HuH-7 (cell line): ENCODE results near the gene ZNF487.
"Not testable (repeated sequence)": the region's sequence is repeated elsewhere in the genome, so short reads cannot be mapped to it uniquely, and the experiment has no call there.

Experiments used
- DNase-seq: peaks from one replicate; pipeline ENCODE4 v3.0.0; 2011; ENCODE audit warnings: low spot score

ZNF487 gene

DNA sequence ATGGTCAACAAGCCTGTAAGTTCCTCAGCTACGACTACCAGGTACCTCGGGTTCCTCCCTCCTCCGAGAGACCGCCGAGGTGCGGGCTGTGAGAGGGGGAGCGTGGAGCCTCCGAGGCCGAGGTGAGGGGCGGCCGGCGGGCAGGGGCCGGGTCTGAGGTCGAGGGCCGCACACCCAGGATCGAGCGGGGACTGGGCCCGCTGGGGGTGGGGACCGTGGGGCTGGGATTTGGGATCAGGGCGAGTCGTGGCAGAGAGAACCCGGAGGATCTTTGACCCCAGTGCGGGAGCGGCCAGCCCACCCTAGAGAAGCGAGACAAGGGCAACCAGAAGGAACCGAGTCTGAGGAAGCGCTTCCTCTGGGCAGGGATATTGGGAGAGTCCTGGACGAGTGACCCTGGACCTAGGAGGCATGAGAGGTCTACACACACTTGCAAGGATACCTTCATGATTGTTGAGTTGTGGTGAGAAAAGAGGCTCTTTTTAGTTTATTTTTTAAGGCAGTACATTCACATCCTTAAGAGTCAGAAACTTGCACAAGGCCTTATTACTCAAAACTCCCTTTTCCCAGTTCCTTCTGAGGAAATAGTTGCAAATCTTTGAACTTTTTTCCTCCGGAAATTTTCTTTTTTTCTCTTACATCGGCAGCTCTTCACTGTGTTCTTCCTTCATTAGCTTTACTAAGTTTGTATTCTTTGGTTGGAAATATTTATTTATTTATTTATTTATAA is 395 bp downstream of the ZNF487 start:
- DNase-seq = peak; percentile 35

DNA sequence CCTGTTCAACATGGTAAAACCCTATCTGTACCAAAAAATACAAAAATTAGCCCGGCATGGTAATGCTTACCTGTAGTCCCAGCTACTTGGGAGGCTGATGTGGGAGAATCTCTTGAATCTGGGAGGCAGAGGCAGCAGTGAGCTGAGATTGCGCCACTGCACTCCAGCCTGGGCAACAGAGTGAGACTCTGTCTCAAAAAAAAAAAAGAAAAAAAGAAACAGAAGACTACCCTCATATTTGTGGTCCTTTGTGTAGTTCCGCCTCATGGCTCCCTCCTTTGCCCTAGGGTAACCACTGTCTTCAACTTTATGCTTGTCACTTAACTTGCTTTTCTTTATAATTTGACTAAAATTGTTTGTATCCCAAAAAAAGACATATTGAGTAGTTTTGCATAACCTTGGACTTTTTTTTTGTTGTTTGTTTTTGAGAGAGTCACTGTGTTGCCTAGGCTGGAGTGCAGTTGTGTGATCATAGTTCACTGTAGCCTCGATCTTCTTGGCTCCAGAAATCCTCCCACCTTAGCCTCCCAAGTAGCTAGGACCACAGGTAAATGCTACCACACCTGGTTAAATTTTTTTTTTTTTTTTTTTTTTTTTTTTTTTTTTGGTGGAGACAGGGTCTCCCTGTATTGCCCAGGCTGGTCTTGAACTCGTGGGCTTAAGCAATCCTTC is 3.7 kb downstream of the ZNF487 start:
- no peak for DNase-seq

DNA sequence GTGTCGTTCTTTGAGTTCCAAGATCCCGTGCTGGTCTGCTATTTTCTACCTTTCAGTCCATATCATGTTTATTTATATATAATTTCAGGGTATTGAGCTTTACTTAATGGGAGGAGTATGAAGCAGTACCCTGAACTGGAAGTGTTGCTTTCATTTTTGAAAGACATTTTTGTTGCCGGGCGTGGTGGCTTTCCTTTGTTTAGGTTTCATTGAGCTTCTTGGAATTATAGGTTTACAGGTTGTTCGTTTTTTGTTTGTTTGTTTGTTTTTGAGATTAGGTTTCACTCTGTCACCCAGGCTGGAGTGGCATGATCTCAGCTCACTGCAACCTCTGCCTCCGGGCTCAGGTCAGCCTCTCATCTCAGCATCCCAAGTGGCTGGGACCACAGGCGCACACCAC is 7.4 kb downstream of the ZNF487 start:
- no peak for DNase-seq

DNA sequence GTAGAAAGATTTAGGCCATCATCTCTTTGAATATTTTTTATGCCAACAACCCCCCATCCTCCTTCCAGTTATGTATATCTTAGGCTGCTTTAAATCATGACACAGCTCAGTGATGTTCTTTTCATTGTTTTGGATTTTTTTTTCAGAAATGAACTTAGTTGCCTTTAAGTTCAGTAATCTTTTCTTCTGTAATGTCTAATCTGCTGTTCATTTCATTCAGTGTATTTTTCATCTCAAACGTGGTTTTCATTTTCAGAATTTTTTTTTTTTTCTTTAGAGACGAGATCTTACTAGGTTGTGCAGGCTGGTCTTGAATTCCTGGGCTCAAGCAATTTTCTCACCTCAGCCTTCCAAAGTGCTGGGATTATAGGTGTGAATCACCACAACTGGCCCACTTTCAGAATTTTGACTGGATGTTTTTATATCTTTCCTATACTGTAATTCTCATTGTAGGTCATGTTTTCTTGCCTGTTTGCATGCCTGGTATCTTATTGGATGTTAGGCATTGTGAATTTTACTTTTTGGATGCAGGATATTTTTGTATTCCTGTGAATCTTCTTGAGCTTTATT is 8.1 kb downstream of the ZNF487 start:
- no peak for DNase-seq

DNA sequence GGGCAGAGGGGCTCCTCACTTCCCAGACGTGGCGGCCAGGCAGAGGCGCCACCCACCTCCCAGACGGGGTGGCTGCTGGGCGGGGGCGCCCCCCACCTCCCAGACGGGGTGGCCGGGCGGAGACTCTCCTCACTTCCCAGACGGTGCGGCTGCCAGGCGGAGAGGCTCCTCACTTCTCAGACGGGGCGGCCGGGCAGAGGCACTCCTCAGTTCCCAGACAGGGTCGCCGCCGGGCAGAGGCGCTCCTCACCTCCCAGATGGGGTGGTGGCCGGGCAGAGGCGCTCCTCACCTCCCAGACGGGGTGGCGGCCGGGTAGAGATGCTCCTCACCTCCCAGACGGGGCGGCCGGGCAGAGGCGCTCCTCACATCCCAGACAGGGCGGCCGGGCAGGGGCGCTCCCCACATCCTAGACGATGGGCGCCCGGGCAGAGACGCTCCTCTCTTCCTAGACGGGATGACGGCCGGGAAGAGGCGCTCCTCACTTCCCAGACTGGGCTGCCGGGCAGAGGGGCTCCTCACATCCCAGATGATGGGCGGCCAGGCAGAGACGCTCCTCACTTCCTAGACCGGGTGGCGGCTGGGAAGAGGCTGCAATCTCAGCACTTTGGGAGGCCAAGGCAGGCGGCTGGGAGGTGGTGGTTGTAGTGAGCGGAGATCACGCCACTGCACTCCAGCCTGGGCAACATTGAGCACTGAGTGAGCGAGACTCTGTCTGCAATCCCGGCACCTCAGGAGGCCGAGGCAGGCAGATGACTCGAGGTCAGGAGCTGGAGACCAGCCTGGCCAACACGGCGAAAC is 9.5 kb downstream of the ZNF487 start:
- DNase-seq = not testable (repeated sequence)

DNA sequence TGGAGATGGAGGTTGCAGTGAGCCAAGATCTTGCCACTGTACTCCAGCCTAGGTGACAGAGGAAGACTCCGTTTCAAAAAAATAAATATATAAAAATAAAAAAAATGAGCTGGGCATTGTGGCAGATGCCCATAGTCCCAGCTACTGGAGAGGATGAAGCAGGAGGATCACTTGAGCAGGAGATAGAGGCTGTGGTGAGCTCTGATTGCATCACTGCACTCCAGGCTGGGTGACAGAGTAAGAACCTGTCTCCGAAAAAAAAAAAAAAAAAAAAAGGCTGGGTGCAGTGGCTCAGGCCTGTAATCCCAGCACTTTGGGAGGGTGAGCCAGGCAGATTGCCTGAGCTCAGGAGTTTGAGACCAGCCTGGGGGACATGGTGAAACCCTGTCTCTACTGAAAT is 11.8 kb downstream of the ZNF487 start:
- DNase-seq = no peak

DNA sequence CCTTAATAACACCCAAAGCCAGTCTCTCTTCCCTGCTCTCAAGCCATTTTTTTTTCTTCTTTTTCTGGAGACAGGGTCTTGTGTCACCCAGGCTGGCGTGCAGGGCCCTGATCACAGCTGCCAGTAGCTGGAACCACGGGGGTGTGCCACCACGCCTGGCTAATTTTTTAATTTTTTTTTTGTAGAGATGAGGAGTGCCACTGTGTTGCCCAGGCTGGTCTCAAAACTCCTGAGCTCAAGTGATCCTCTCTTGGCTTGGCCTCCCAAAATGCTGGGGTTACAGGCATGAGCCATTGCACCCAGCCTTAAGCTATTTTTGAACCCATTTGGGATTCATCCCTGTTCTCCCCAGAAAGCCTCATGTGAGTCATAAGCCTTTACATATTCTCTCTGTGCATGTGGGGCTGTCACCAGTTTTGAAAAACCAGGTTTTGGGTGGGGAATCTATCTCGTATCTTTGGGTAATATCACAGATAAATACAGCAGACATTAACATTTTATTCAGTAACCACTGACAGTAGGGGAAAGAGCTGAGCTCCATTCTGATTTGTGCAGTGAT is 15.5 kb downstream of the ZNF487 start:
- DNase-seq = no peak

DNA sequence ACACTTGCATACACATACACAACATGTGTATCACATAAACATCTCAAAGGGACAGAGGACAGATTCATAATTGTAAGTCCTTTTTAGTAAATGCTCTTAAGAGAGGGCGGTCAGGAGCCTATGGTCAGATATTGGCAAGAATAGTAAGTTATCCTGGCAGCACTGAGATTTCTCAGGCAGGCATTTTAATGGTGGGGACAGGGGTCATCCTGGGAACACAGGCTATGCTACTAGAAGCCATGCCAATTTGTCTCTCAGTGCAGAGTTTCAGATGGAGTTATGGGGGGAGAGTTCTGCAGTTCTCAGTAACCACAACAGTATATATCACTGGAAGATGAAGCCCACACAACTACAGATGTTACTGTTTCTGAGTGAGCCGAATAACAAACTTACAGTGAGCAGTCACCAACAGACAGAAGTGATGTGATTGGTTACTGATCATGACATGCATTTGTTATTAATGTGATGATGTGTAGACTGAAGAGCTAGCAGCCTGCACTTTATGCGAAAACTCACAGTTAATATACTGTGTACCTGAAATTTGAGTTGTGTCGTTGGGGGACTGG is 16.4 kb downstream of the ZNF487 start:
- DNase-seq = no peak

DNA sequence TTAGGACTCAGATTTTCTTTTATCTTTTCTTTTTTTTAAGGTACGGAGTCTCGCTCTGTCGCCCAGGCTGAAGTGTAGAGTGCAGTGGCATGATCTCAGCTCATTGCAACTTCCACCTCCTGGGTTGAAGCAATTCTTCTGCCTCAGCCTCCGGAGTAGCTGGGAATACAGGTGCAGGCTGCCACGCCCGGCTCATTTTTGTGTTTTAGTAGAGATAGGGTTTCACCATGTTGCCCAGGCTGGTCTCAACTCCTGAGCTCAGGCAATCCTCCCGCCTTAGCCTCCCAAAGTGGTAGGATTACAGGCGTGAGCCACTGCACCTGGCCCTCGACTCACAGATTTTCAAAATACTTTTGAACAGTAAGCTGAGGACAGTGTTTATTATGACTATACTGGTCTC is 17.1 kb downstream of the ZNF487 start:
- not testable (repeated sequence) for DNase-seq

DNA sequence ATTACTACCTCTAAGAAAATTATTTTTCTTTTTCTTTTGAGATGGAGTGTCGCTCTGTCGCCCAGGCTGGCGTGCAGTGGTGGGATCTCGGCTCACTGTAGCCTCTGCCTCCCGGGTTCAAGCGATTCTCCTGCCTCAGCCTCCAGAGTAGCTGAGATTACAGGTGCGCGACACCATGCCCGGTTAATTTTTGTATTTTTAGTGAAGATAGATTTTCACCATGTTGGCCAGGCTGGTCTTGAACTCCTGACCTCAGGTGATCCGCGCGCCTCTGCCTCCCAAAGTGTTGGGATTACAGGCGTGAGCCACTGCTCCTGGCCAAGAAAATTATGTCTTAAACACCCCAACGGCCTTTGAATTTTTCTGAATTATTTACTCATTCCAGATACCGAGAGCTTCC is 19.6 kb downstream of the ZNF487 start:
- DNase-seq = not testable (repeated sequence)

DNA sequence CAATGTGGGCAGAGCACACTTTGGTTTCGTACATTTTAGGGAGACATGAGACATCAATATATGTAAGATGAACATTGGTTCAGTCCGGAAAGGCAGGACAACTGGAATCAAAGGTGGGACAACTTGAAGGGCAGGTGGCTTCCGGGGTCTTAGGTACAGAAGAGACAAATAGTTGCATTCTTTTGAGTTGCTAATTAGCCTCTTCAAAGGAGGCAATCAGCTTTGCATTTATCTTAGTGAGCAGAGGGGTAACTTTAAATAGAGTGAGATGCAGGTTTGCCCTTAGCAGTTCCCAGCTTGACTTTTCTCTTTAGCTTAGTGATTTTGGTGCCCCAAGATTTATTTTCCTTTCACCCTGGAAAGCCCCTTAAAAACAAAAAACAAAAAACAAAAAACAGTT is 21.3 kb downstream of the ZNF487 start:
- no peak for DNase-seq

DNA sequence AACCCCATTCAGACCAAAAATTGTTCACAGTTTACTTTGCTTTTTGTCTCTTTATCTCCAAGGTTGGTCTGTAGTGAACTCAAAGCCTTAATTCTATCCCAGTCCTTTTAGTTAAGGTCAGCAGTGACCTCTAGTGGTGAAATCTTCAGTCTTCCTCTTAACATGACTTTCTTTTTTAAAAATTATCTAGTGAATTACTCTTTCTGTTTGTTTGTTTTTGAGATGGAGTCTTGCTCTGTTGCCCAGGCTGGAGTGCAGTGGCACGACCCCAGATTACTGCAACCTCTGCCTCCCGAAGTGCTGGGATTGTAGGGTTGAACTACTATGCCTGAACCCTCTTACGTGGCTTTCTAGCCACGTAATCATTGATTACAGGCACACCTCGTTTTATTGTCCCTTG is 25.0 kb downstream of the ZNF487 start:
- DNase-seq = peak; percentile 49

DNA sequence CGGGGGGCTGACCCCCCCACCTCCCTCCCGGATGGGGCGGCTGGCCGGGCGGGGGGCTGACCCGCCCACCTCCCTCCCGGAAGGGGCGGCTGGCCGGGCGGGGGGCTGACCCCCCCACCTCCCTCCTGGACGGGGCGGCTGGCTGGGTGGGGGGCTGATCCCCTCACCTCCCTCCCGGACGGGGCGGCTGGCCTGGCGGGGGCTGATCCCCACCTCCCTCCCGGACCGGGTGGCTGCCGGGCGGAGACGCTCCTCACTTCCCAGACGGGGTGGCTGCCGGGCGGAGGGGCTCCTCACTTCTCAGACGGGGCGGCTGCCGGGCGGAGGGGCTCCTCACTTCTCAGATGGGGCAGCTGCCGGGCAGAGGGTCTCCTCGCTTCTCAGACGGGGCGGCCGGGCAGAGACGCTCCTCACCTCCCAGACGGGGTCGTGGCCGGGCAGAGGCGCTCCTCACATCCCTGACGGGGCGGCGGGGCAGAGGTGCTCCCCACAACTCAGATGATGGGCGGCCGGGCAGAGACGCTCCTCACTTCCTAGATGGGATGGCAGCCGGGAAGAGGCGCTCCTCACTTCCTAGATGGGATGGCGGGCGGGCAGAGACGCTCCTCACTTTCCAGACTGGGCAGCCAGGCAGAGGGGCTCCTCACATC is 28.3 kb downstream of the ZNF487 start:
- not testable (repeated sequence) for DNase-seq

DNA sequence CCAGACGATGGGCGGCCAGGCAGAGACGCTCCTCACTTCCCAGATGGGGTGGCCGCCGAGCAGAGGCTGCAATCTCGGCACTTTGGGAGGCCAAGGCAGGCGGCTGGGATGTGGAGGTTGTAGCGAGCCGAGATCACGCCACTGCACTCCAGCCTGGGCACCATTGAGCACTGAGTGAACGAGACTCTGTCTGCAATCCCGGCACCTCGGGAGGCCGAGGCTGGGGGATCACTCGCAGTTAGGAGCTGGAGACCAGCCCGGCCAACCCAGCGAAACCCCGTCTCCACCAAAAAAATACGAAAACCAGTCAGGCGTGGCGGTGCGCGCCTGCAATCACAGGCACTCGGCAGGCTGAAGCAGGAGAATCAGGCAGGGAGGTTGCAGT is 28.8 kb downstream of the ZNF487 start:
- not testable (repeated sequence) for DNase-seq

DNA sequence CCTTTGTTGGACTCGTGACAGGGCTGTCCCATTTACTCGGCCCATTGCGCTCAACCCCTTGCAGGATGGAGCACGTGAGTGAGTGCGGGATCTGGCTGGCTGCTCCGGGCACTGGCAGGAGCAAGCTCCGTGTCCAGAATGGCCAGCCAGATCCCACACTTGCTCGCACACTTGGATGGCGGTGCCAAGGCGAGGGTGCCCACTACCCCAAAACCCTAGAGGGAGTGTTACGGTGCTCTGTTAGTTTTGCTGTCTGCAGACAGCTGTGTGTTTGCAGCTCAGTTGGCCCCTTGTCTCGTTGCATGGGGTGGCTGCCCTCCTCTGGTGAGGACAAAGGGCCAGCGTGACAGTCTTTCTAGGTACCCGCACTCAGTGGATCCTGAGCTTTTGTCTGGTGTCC is 34.2 kb downstream of the ZNF487 start:
- no peak for DNase-seq

DNA sequence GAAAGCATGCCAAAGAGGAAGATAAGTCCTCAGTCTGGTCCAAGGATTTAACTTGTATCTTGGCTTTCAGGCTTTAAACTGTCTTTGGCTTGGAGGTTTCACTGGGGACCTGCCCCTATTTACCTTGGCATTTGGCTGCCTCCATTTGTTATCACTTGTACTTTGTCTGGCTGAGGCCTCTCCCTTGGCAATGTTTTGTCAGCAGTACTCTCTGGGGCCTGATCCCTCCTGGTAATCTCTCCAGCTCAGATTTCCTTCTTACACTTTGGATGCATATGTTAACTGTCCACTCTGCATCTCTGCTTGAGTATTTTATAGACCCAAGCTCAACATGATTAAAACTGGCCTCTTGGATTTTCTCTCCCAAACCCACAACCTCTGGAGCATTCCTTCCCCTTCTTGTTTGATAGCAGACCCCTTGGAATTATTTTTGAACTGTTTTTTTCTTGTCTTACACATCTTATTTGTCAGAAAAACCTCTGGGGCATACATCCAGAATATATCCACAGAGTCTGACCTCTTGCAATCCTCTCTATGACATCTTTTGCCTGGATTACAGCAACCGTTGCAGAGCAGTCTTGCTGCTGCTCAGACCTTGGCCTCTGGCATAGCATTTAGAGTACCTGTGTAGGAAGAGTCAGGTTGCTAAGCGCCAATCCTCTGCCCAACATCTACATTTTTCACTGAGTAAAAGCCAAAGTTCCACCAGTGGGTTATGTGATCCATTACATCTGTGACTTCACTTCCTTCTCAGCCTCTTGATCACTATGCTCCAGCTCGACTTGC is 35.2 kb downstream of the ZNF487 start:
- DNase-seq = no peak

DNA sequence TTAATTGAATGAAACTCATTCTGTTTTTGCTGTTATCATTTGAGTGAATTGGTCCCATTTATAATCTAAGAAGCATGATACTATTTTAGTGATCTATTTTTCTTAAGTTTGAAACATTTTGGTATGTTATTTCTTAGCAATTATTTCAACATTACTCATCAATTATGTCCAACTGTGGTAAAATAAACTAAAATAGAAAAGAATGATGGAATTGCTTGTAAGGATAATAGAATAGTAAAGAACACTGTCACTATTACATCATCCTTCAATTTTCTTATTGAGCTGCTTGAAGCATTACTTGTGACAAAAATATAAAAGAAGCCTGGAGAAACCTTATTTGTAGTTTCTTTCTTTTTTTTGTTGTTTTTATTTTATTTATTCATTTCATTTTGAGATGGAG is 42.4 kb downstream of the ZNF487 start:
- no peak for DNase-seq

DNA sequence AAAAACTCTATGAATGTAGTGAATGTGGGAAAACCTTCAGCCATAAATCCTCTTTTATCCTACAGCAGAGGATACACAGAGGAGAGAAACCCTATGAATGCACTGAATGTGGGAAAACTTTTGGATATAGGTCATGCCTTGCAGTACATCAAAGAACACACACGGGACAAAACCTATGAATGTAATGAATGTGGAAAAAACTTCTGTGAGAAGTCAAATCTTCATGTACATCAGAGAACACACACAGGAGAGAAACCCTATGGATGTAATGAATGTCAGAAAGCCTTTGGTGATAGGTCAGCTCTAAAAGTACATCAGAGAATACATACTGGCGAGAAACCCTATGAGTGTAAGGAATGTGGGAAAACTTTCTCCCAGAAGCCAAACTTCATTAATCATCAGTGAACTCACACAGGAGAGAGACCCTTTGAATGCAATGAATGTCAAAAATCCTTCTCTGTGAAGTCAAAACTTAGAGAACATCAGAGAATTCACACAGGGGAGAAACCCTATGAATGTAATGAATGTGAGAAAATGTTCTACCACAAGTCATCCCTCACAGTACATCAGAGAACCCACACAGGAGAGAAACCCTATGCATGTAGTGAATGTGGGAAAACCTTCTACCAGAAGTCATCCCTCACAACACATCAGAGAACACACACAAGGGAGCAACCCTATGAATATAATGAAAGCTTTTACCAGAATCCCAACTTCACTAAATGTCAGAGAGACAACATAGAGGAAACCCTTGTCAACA is 45.6 kb downstream of the ZNF487 start:
- DNase-seq = no peak

DNA sequence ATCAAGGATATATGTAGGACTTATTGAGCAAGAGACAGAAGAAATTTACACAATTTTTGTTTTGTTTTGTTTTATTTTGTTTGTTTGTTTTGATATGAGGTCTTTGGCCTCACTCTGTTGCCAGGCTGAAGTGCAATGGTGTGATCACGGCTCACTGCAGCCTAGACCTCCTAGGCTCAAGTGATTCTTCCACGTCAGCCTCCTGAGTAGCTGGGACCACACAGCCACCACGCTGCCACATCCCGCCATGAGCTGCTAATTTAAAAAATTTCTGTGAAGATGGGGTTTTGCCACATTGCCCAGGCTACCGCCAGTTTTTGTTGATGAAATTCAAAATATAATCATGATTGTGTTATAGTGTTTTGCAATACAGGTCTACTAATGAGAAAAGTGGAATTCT is 54.9 kb downstream of the ZNF487 start:
- no peak for DNase-seq

DNA sequence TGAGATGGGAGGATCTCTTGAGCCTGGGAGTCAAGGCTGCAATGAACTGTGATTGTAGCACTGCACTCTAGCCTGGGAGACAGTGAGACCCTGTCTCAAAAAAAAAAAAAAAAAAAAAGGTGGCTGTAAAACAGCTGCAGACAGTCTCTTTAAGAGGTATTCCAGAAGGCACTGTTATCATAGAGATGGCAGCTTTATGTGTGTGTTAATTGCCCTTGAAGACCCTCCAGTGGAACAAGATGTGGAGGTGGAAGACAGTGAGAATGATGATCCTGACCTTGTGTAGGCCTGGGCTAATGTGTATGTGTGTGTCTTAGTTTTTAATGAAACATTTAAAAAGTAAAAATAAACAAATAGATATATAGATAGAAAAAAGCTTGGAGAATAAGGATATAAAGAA is 66.0 kb downstream of the ZNF487 start:
- no peak for DNase-seq
